GM21576 (cell line): ENCODE measurements around the gene PCDHB10.

Source experiments
- ATAC-seq: cut with Tn5 transposase; IDR thresholded peaks from one replicate; pipeline ENCODE4 v1.9.1; 2021; ENCODE audit warnings: mild to moderate bottlenecking, moderate library complexity; ENCODE audit not compliant: unreplicated experiment

PCDHB10 gene

DNA sequence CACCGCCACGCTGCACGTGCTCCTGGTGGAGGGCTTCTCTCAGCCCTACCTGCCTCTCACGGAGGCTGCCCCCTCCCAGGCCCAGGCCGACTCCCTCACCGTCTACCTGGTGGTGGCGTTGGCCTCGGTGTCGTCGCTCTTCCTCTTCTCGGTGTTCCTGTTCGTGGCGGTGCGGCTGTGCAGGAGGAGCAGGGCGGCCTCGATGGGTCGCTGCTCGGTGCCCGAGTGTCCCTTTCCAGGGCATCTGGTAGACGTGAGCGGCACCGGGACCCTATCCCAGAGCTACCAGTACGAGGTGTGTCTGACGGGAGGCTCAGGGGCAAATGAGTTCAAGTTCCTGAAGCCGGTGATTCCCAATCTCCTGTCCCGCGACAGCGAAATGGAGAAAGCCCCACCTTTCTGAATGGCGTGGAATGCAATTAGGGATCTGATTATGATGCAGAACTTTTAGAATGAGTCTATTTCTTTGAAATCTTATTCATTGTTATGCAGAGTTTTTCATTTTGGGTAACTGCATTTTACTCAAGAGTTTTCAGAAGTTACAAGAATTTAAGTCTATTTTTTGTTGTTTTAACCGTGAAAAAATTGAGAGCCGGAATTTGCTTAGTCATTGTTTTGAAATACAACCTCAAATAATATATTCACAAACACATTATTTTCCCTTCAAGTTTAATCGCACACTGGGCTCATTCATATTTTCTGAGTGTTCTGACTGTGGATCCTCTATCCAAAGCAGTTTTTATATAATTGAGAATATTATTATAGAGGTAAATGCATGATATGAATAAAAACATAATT, 44.6 kb downstream of the PCDHB10 start:
- ATAC-seq, result no peak

DNA sequence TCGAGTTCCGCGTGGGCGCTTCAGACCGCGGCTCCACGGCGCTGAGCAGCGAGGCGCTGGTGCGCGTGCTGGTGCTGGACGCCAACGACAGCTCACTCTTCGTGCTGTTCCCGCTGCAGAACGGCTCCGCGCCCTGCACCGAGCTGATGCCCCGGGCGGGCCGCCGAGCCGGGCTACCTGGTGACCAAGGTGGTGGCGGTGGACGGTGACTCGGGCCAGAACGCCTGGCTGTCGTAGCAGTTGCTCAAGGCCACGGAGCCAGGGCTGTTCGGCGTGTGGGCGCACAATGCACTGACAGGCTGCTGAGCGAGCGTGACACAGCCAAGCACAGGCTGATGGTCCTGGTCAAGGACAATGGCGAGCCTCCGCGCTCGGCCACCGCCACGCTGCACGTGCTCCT, 49.3 kb downstream of the PCDHB10 start:
- ATAC-seq, result no peak
